Measurements from ENCODE around the gene ERP44.

DNA sequence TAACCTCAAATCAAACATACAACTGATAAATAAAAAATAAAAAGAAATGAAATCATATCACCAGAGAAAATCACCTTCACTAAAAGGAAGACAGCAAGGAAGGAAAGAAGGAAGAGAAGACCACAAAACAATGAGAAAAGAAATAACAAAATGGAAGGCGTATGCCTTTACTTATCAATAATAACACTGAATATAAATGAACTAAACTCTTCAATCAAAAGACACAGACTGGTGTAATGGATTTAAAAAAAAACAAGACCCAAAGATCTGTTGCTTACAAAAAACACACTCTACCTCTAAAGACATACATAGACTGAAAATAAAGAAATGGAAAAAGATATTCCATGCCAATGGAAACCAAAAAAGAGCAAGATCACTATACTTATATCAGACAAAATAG, 60.3 kb downstream of the ERP44 start:
- TF ChIP-seq, protein P1, sequence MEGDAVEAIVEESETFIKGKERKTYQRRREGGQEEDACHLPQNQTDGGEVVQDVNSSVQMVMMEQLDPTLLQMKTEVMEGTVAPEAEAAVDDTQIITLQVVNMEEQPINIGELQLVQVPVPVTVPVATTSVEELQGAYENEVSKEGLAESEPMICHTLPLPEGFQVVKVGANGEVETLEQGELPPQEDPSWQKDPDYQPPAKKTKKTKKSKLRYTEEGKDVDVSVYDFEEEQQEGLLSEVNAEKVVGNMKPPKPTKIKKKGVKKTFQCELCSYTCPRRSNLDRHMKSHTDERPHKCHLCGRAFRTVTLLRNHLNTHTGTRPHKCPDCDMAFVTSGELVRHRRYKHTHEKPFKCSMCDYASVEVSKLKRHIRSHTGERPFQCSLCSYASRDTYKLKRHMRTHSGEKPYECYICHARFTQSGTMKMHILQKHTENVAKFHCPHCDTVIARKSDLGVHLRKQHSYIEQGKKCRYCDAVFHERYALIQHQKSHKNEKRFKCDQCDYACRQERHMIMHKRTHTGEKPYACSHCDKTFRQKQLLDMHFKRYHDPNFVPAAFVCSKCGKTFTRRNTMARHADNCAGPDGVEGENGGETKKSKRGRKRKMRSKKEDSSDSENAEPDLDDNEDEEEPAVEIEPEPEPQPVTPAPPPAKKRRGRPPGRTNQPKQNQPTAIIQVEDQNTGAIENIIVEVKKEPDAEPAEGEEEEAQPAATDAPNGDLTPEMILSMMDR (IDR thresholded peaks at IDR 0.05; ENCODE audit: insufficient read depth, low read length): no peak
- TF ChIP-seq, protein P2, sequence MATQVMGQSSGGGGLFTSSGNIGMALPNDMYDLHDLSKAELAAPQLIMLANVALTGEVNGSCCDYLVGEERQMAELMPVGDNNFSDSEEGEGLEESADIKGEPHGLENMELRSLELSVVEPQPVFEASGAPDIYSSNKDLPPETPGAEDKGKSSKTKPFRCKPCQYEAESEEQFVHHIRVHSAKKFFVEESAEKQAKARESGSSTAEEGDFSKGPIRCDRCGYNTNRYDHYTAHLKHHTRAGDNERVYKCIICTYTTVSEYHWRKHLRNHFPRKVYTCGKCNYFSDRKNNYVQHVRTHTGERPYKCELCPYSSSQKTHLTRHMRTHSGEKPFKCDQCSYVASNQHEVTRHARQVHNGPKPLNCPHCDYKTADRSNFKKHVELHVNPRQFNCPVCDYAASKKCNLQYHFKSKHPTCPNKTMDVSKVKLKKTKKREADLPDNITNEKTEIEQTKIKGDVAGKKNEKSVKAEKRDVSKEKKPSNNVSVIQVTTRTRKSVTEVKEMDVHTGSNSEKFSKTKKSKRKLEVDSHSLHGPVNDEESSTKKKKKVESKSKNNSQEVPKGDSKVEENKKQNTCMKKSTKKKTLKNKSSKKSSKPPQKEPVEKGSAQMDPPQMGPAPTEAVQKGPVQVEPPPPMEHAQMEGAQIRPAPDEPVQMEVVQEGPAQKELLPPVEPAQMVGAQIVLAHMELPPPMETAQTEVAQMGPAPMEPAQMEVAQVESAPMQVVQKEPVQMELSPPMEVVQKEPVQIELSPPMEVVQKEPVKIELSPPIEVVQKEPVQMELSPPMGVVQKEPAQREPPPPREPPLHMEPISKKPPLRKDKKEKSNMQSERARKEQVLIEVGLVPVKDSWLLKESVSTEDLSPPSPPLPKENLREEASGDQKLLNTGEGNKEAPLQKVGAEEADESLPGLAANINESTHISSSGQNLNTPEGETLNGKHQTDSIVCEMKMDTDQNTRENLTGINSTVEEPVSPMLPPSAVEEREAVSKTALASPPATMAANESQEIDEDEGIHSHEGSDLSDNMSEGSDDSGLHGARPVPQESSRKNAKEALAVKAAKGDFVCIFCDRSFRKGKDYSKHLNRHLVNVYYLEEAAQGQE (IDR thresholded peaks at IDR 0.05; ENCODE audit: insufficient replicate concordance, low read depth): no peak
- TF ChIP-seq POLR2AphosphoS5 (IDR thresholded peaks at IDR 0.05; ENCODE audit: low read depth) (no peak), GABPA (IDR thresholded peaks at IDR 0.05; ENCODE audit: low read depth) (no peak)
